SK-N-SH treated with all-trans-retinoic acid at 6 μM for 48 hours (cell line): Measurements from ENCODE around the gene CLSTN2.

Source experiments
- ATAC-seq: fragments of 200-7000 bp; cut with Tn5 transposase; 3 replicates; pipeline ENCODE4 v1.9.1; 2020; ENCODE audit warnings: mild to moderate bottlenecking, moderate library complexity
- BACH2 ChIP-seq: fragments of 250-450 bp; sonication (Bioruptor Pico); IDR thresholded peaks from 2 replicates; pipeline ENCODE4 v1.9.0; 2021; ENCODE audit warnings: mild to moderate bottlenecking, borderline replicate concordance
- CSDC2 ChIP-seq: fragments of 250-450 bp; sonication (Bioruptor Pico); IDR thresholded peaks from 2 replicates; pipeline ENCODE4 v1.5.0; 2020; ENCODE audit warnings: mild to moderate bottlenecking, moderate library complexity
- GLIS3 ChIP-seq: fragments of 250-450 bp; sonication (Bioruptor Pico); IDR thresholded peaks from 2 replicates; pipeline ENCODE4 v1.5.0; 2020; ENCODE audit warnings: mild to moderate bottlenecking, moderate library complexity
- ISL1 ChIP-seq: fragments of 250-450 bp; sonication (Bioruptor Pico); IDR thresholded peaks from 2 replicates; pipeline ENCODE4 v2.1.2; 2022; ENCODE audit warnings: mild to moderate bottlenecking, moderate library complexity
- OSR1 ChIP-seq: fragments of 250-450 bp; sonication (Bioruptor Pico); IDR thresholded peaks from 2 replicates; pipeline ENCODE4 v1.8.0; 2022; ENCODE audit warnings: moderate library complexity, mild to moderate bottlenecking, inconsistent platforms
- PATZ1 ChIP-seq: fragments of 250-450 bp; sonication (Bioruptor Pico); IDR thresholded peaks from 2 replicates; pipeline ENCODE4 v1.8.0; 2020; ENCODE audit warnings: mild to moderate bottlenecking, moderate library complexity, borderline replicate concordance
- RARB ChIP-seq: fragments of 250-450 bp; sonication (Bioruptor Pico); IDR thresholded peaks from 2 replicates; pipeline ENCODE4 v1.8.0; 2021; ENCODE audit warnings: mild to moderate bottlenecking, moderate library complexity
- SNAI2 ChIP-seq: fragments of 250-450 bp; sonication (Bioruptor Pico); IDR thresholded peaks from 2 replicates; pipeline ENCODE4 v1.5.0; 2020; ENCODE audit warnings: mild to moderate bottlenecking, moderate library complexity
- TCF4 ChIP-seq: fragments of 250-450 bp; sonication (Bioruptor Pico); IDR thresholded peaks from 2 replicates; pipeline ENCODE4 v1.8.0; 2021; ENCODE audit warnings: mild to moderate bottlenecking, moderate library complexity, borderline replicate concordance
- TOX ChIP-seq: fragments of 250-450 bp; sonication (Bioruptor Pico); IDR thresholded peaks from 2 replicates; pipeline ENCODE4 v1.8.0; 2021; ENCODE audit warnings: mild to moderate bottlenecking, moderate library complexity, borderline replicate concordance
- ZFP3 ChIP-seq: fragments of 250-450 bp; sonication (Bioruptor Pico); IDR thresholded peaks from 2 replicates; pipeline ENCODE4 v1.5.0; 2020; ENCODE audit warnings: mild to moderate bottlenecking, moderate library complexity
- ZFP30 ChIP-seq: fragments of 450-650 bp; formaldehyde crosslinking; IDR thresholded peaks from 2 replicates; pipeline ENCODE4 v1.5.0; 2022; ENCODE audit warnings: mild to moderate bottlenecking, moderate library complexity
- ZNF565 ChIP-seq: fragments of 450-650 bp; formaldehyde crosslinking; conservative IDR thresholded peaks from 2 replicates; pipeline ENCODE4 v1.5.0; 2020; ENCODE audit warnings: low read depth, mild to moderate bottlenecking, moderate library complexity
- ZNF70 ChIP-seq: fragments of 450-650 bp; formaldehyde crosslinking; IDR thresholded peaks from 2 replicates; pipeline ENCODE4 v1.5.0; 2020; ENCODE audit warnings: mild to moderate bottlenecking, moderate library complexity
- ZNF8 ChIP-seq: fragments of 450-650 bp; formaldehyde crosslinking; IDR thresholded peaks from 2 replicates; pipeline ENCODE4 v1.5.0; 2020; ENCODE audit warnings: mild to moderate bottlenecking, moderate library complexity
- TF ChIP-seq, protein P1 (sequence below): fragments of 250-450 bp; sonication (Bioruptor Pico); IDR thresholded peaks from 2 replicates; pipeline ENCODE4 v1.5.1; 2020; ENCODE audit warnings: low read depth, mild to moderate bottlenecking, moderate library complexity
- TF ChIP-seq, protein P2 (sequence below): fragments of 250-450 bp; sonication (Bioruptor Pico); IDR thresholded peaks from 2 replicates; pipeline ENCODE4 v1.8.0; 2021; ENCODE audit warnings: low read depth, mild to moderate bottlenecking, moderate library complexity, borderline replicate concordance
- TF ChIP-seq, protein P3 (sequence below): fragments of 250-450 bp; sonication (Bioruptor Pico); IDR thresholded peaks from 2 replicates; pipeline ENCODE4 v1.5.1; 2021; ENCODE audit warnings: mild to moderate bottlenecking, moderate library complexity
- TF ChIP-seq, protein P4 (sequence below): fragments of 250-450 bp; sonication (Bioruptor Pico); IDR thresholded peaks from 2 replicates; pipeline ENCODE4 v1.5.0; 2020; ENCODE audit warnings: mild to moderate bottlenecking, moderate library complexity

Gene CLSTN2

GRCh38 chr3:140338916-140339315 is 403.9 kb downstream of the CLSTN2 start:
- no peak for ATAC-seq
- TF ChIP-seq TCF4 (CRISPR knock-in tag) (no peak), RARB (CRISPR knock-in tag) (no peak), CSDC2 (no peak), OSR1 (CRISPR knock-in tag) (no peak), ISL1 (CRISPR knock-in tag) (no peak), GLIS3 (CRISPR knock-in tag) (no peak), ZFP30 (CRISPR knock-in tag) (no peak), SNAI2 (CRISPR knock-in tag) (no peak), BACH2 (CRISPR knock-in tag) (no peak), ZNF70 (CRISPR knock-in tag) (no peak), TOX (CRISPR knock-in tag) (no peak)
- TF ChIP-seq, protein P1, sequence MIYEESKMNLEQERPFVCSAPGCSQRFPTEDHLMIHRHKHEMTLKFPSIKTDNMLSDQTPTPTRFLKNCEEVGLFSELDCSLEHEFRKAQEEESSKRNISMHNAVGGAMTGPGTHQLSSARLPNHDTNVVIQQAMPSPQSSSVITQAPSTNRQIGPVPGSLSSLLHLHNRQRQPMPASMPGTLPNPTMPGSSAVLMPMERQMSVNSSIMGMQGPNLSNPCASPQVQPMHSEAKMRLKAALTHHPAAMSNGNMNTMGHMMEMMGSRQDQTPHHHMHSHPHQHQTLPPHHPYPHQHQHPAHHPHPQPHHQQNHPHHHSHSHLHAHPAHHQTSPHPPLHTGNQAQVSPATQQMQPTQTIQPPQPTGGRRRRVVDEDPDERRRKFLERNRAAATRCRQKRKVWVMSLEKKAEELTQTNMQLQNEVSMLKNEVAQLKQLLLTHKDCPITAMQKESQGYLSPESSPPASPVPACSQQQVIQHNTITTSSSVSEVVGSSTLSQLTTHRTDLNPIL (CRISPR knock-in tag), result no peak
- TF ChIP-seq, protein P2, sequence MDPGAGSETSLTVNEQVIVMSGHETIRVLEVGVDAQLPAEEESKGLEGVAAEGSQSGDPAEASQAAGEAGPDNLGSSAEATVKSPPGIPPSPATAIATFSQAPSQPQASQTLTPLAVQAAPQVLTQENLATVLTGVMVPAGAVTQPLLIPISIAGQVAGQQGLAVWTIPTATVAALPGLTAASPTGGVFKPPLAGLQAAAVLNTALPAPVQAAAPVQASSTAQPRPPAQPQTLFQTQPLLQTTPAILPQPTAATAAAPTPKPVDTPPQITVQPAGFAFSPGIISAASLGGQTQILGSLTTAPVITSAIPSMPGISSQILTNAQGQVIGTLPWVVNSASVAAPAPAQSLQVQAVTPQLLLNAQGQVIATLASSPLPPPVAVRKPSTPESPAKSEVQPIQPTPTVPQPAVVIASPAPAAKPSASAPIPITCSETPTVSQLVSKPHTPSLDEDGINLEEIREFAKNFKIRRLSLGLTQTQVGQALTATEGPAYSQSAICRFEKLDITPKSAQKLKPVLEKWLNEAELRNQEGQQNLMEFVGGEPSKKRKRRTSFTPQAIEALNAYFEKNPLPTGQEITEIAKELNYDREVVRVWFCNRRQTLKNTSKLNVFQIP (CRISPR knock-in tag), result no peak
- TF ChIP-seq, protein P3, sequence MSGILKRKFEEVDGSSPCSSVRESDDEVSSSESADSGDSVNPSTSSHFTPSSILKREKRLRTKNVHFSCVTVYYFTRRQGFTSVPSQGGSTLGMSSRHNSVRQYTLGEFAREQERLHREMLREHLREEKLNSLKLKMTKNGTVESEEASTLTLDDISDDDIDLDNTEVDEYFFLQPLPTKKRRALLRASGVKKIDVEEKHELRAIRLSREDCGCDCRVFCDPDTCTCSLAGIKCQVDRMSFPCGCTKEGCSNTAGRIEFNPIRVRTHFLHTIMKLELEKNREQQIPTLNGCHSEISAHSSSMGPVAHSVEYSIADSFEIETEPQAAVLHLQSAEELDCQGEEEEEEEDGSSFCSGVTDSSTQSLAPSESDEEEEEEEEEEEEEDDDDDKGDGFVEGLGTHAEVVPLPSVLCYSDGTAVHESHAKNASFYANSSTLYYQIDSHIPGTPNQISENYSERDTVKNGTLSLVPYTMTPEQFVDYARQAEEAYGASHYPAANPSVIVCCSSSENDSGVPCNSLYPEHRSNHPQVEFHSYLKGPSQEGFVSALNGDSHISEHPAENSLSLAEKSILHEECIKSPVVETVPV (CRISPR knock-in tag), result no peak

GRCh38 chr3:140341203-140341602 is 406.2 kb downstream of the CLSTN2 start:
- TF ChIP-seq ZFP30 (CRISPR knock-in tag) (no peak), ZFP3 (CRISPR knock-in tag) (no peak), SNAI2 (CRISPR knock-in tag) (no peak), ZNF8 (CRISPR knock-in tag) (no peak), OSR1 (CRISPR knock-in tag) (no peak)
- TF ChIP-seq, protein P4, sequence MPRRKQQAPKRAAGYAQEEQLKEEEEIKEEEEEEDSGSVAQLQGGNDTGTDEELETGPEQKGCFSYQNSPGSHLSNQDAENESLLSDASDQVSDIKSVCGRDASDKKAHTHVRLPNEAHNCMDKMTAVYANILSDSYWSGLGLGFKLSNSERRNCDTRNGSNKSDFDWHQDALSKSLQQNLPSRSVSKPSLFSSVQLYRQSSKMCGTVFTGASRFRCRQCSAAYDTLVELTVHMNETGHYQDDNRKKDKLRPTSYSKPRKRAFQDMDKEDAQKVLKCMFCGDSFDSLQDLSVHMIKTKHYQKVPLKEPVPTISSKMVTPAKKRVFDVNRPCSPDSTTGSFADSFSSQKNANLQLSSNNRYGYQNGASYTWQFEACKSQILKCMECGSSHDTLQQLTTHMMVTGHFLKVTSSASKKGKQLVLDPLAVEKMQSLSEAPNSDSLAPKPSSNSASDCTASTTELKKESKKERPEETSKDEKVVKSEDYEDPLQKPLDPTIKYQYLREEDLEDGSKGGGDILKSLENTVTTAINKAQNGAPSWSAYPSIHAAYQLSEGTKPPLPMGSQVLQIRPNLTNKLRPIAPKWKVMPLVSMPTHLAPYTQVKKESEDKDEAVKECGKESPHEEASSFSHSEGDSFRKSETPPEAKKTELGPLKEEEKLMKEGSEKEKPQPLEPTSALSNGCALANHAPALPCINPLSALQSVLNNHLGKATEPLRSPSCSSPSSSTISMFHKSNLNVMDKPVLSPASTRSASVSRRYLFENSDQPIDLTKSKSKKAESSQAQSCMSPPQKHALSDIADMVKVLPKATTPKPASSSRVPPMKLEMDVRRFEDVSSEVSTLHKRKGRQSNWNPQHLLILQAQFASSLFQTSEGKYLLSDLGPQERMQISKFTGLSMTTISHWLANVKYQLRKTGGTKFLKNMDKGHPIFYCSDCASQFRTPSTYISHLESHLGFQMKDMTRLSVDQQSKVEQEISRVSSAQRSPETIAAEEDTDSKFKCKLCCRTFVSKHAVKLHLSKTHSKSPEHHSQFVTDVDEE (CRISPR knock-in tag), result no peak
- ATAC-seq, result no peak

DNA sequence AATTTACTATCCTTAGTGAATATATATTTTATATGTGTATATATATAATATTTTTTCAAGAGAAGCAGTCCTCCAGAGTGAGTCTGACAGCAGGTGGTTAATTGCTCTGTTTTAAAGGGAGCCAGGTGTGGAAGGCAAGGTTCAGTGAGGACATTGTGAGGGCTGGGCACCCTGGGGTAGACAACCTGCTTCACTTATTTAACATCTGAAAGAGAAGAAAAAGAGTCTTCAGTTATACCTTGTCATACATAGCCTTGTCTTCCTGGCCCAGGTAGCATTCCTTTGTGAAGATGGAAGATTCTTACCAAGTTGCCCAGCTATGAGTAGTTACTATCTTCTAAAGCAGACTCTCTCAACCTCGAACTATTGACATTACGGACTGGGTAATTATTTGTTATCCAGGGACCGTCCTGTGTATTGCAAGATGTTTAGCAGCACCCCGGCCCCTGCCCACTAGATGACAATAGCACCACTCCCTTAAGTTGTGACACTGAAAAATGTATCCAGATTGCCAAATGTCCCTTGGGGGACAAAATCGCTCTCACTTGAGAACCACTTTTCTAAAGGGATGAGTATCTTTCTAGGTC is 406.9 kb downstream of the CLSTN2 start:
- TF ChIP-seq SNAI2 (CRISPR knock-in tag) (no peak), ZFP3 (CRISPR knock-in tag) (no peak), ZFP30 (CRISPR knock-in tag) (no peak), GLIS3 (CRISPR knock-in tag) (no peak), ZNF565 (no peak), PATZ1 (no peak)
- TF ChIP-seq, protein P1 (CRISPR knock-in tag), result no peak
- ATAC-seq, result no peak
